GM23338 (cell line): ENCODE data around the gene WDR70. TPM values are rescaled to one million over a fixed set of nuclear protein-coding genes. Genes with fewer than 3 reads are reported as not detected.

Source experiments
- ATAC-seq: fragments of 200-7000 bp; cut with Tn5 transposase; 3 replicates; pipeline ENCODE4 v1.9.1; 2020
- DNase-seq: peaks from one replicate; pipeline ENCODE4 v3.0.0-alpha.2; 2015; ENCODE audit warnings: low spot score
- H2AFZ ChIP-seq: fragments of 200-600 bp; sonication (generic); 2 replicates; pipeline ENCODE4 v1.8.0; 2016; ENCODE audit warnings: antibody characterized with exemption, mild to moderate bottlenecking, moderate library complexity
- H3F3A ChIP-seq: fragments of 200-600 bp; sonication (generic); replicated peaks from 2 replicates; pipeline ENCODE4 v1.8.0; 2017; ENCODE audit warnings: antibody characterized with exemption, mixed run types, low read depth
- H3K27ac ChIP-seq: fragments of 200-600 bp; sonication (generic); 2 replicates; pipeline ENCODE4 v1.6.1; 2016; ENCODE audit warnings: low read depth
- H3K27me3 ChIP-seq: fragments of 200-600 bp; sonication (generic); 2 replicates; pipeline ENCODE4 v1.8.0; 2016; ENCODE audit warnings: mild to moderate bottlenecking, mixed run types, moderate library complexity; ENCODE audit not compliant: insufficient read depth
- H3K36me3 ChIP-seq: fragments of 200-600 bp; sonication (generic); 2 replicates; pipeline ENCODE4 v1.8.0; 2016; ENCODE audit warnings: mild to moderate bottlenecking; ENCODE audit not compliant: insufficient read depth
- H3K4me1 ChIP-seq: fragments of 200-600 bp; sonication (generic); 2 replicates; pipeline ENCODE4 v1.8.0; 2016; ENCODE audit warnings: mild to moderate bottlenecking, moderate library complexity; ENCODE audit not compliant: insufficient read depth
- H3K4me2 ChIP-seq: fragments of 200-600 bp; sonication (generic); 2 replicates; pipeline ENCODE4 v1.7.1; 2017; ENCODE audit warnings: mixed run types
- H3K4me3 ChIP-seq: fragments of 200-600 bp; sonication (generic); 2 replicates; pipeline ENCODE4 v1.6.1; 2016; ENCODE audit warnings: mixed run types
- H3K79me2 ChIP-seq: fragments of 200-600 bp; sonication (generic); replicated peaks from 2 replicates; pipeline ENCODE4 v1.8.0; 2017; ENCODE audit warnings: mild to moderate bottlenecking; ENCODE audit not compliant: insufficient read depth
- H3K9me2 ChIP-seq: fragments of 200-600 bp; sonication (generic); 2 replicates; pipeline ENCODE4 v1.8.0; 2017; ENCODE audit not compliant: insufficient read depth
- H4K20me1 ChIP-seq: fragments of 200-600 bp; sonication (generic); replicated peaks from 2 replicates; pipeline ENCODE4 v1.8.0; 2017; ENCODE audit warnings: mild to moderate bottlenecking; ENCODE audit not compliant: insufficient read depth
- H3K27ac Mint-ChIP-seq: 2 replicates; pipeline ENCODE4 v1.8.0; 2020; ENCODE audit warnings: inconsistent platforms, mild to moderate bottlenecking, moderate library complexity, mixed read lengths
- H3K27me3 Mint-ChIP-seq: 3 replicates; pipeline ENCODE4 v1.8.0; 2022; ENCODE audit warnings: low read depth, mild to moderate bottlenecking, moderate library complexity, mixed read lengths, inconsistent platforms; ENCODE audit not compliant: insufficient read depth, poor library complexity
- H3K36me3 Mint-ChIP-seq: 3 replicates; pipeline ENCODE4 v1.8.0; 2021; ENCODE audit warnings: low read depth, mild to moderate bottlenecking, inconsistent platforms, moderate library complexity, mixed read lengths
- H3K4me1 Mint-ChIP-seq: 3 replicates; pipeline ENCODE4 v1.8.0; 2020; ENCODE audit warnings: mild to moderate bottlenecking, inconsistent platforms, mixed read lengths
- H3K4me3 Mint-ChIP-seq: 3 replicates; pipeline ENCODE4 v1.8.0; 2021; ENCODE audit warnings: moderate library complexity, mild to moderate bottlenecking, inconsistent platforms, mixed read lengths
- H3K9me3 Mint-ChIP-seq: 3 replicates; pipeline ENCODE4 v1.8.0; 2020; ENCODE audit warnings: moderate library complexity, mild to moderate bottlenecking, inconsistent platforms, mixed read lengths
- EZH2 ChIP-seq: fragments of 200-600 bp; sonication (generic); IDR thresholded peaks from one replicate; pipeline ENCODE4 v1.8.0; 2017; ENCODE audit warnings: antibody characterized with exemption, mild to moderate bottlenecking, low read depth; ENCODE audit not compliant: unreplicated experiment
- EZH2phosphoT487 ChIP-seq: fragments of 200-600 bp; sonication (generic); IDR thresholded peaks from one replicate; pipeline ENCODE4 v1.8.1; 2018; ENCODE audit warnings: antibody characterized with exemption; ENCODE audit not compliant: unreplicated experiment
- JUNB ChIP-seq: IDR thresholded peaks from one replicate; pipeline ENCODE4 v1.6.1; 2016; ENCODE audit warnings: antibody characterized with exemption; ENCODE audit not compliant: unreplicated experiment
- POLR2AphosphoS5 ChIP-seq: IDR thresholded peaks from 2 replicates; pipeline ENCODE4 v1.6.1; 2016; ENCODE audit warnings: antibody characterized with exemption, low read depth
- REST ChIP-seq: IDR thresholded peaks from one replicate; pipeline ENCODE4 v1.6.1; 2018; ENCODE audit warnings: antibody characterized with exemption; ENCODE audit not compliant: unreplicated experiment
- STAT1 ChIP-seq: IDR thresholded peaks from one replicate; pipeline ENCODE4 v1.6.1; 2016; ENCODE audit warnings: antibody characterized with exemption; ENCODE audit not compliant: unreplicated experiment
- ZNF114 ChIP-seq: fragments of 250-450 bp; sonication (Bioruptor Pico); IDR thresholded peaks from 2 replicates; pipeline ENCODE4 v1.5.0; 2020; ENCODE audit warnings: mild to moderate bottlenecking, moderate library complexity
- ZNF462 ChIP-seq: fragments of 250-450 bp; sonication (Bioruptor Pico); IDR thresholded peaks from 2 replicates; pipeline ENCODE4 v1.5.0; 2020; ENCODE audit warnings: mild to moderate bottlenecking, moderate library complexity
- polyA plus RNA-seq: library from polyadenylated mRNA; unstranded; fragments of >200 nt; fragmentation: Nextera tagmentation; extraction: Ambion mirVana; gene quantifications from 2 replicates; pipeline ENCODE4 v1.2.1, GENCODE V29; 2016
- total RNA-seq: library from RNA; depleted of rRNA; stranded (reverse); fragments of >200 nt; shearing (Covaris generic); gene quantifications from 2 replicates; pipeline ENCODE4 v1.2.3, GENCODE V29; 2014
- TF ChIP-seq, protein P1 (sequence below): IDR thresholded peaks from 2 replicates; pipeline ENCODE4 v1.6.1; 2016; ENCODE audit warnings: antibody characterized with exemption
- TF ChIP-seq, protein P2 (sequence below), 2 experiments: fragments of 200-600 bp in 1 of 2; sonication (generic) in 1 of 2; conservative IDR thresholded peaks; 2 replicates each; pipeline versions ENCODE4 v1.5.1 to v1.6.1; 2016 to 2017; ENCODE audit warnings: antibody characterized with exemption in 2 of 2, low read depth in 2 of 2, mild to moderate bottlenecking in 2 of 2, moderate library complexity in 1 of 2

Gene WDR70
- total and polyA plus RNA-seq, 2 experiments from 2014 or later = 34.9 to 86.7 TPM

- Histone ChIP-seq H4K20me1 (no peaks in the 10 kb centered on the region), H3K4me2 (no peak overlapping the region), H3K79me2 (no peaks in the 10 kb centered on the region), H3K36me3 (peaks cover 24% of the 10 kb centered on the region), H3K27me3 (no peaks in the 10 kb centered on the region), H3K27ac (no peak overlapping the region), H3K4me1 (no peaks in the 10 kb centered on the region), H2AFZ (no peak overlapping the region), H3K4me3 (no peak overlapping the region), H3K9me2 (no peaks in the 10 kb centered on the region), H3F3A (no peaks in the 10 kb centered on the region)
- Mint-ChIP-seq H3K27me3 (peaks cover 8% of the 10 kb centered on the region), H3K4me1 (no peaks in the 10 kb centered on the region), H3K27ac (no peak overlapping the region), H3K36me3 (peaks cover 68% of the 10 kb centered on the region), H3K4me3 (no peak overlapping the region), H3K9me3 (peaks cover 60% of the 10 kb centered on the region)
- TF ChIP-seq EZH2phosphoT487 (no peak), EZH2 (no peak), POLR2AphosphoS5 (no peak), ZNF114 (no peak), REST (no peak), ZNF462 (CRISPR knock-in tag) (no peak), JUNB (no peak), STAT1 (no peak)
- TF ChIP-seq, protein P1, sequence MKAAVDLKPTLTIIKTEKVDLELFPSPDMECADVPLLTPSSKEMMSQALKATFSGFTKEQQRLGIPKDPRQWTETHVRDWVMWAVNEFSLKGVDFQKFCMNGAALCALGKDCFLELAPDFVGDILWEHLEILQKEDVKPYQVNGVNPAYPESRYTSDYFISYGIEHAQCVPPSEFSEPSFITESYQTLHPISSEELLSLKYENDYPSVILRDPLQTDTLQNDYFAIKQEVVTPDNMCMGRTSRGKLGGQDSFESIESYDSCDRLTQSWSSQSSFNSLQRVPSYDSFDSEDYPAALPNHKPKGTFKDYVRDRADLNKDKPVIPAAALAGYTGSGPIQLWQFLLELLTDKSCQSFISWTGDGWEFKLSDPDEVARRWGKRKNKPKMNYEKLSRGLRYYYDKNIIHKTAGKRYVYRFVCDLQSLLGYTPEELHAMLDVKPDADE = no peak
- TF ChIP-seq, protein P2, sequence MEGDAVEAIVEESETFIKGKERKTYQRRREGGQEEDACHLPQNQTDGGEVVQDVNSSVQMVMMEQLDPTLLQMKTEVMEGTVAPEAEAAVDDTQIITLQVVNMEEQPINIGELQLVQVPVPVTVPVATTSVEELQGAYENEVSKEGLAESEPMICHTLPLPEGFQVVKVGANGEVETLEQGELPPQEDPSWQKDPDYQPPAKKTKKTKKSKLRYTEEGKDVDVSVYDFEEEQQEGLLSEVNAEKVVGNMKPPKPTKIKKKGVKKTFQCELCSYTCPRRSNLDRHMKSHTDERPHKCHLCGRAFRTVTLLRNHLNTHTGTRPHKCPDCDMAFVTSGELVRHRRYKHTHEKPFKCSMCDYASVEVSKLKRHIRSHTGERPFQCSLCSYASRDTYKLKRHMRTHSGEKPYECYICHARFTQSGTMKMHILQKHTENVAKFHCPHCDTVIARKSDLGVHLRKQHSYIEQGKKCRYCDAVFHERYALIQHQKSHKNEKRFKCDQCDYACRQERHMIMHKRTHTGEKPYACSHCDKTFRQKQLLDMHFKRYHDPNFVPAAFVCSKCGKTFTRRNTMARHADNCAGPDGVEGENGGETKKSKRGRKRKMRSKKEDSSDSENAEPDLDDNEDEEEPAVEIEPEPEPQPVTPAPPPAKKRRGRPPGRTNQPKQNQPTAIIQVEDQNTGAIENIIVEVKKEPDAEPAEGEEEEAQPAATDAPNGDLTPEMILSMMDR (conservative IDR thresholded peaks at IDR 0.05; ENCODE audit: low read depth in 2 of 2) = no peak
- ATAC-seq (no peak), DNase-seq (no peak)
These were observed 140.7 kb downstream of the WDR70 start for GRCh38 chr5:37519807-37520206.
